ENCODE results near the gene TRPM4.
A peak's percentile ranks its signal among the peaks of the same experiment; 100 is the strongest.

Gene TRPM4

GRCh38 chr19:49155005-49155819 lies 2.4 kb upstream of the TRPM4 start, which contains the start of gene HRC:
HRC (minus strand) TSS chr19:49155396; CDS start chr19:49155237, 159 bp downstream.
- H3K27ac ChIP-seq = no peak within 1 kb of the TSS
- TF ChIP-seq ZFX (IDR thresholded peaks at IDR 0.05; ENCODE audit: borderline replicate concordance) = no peak
- TF ChIP-seq, protein P1, sequence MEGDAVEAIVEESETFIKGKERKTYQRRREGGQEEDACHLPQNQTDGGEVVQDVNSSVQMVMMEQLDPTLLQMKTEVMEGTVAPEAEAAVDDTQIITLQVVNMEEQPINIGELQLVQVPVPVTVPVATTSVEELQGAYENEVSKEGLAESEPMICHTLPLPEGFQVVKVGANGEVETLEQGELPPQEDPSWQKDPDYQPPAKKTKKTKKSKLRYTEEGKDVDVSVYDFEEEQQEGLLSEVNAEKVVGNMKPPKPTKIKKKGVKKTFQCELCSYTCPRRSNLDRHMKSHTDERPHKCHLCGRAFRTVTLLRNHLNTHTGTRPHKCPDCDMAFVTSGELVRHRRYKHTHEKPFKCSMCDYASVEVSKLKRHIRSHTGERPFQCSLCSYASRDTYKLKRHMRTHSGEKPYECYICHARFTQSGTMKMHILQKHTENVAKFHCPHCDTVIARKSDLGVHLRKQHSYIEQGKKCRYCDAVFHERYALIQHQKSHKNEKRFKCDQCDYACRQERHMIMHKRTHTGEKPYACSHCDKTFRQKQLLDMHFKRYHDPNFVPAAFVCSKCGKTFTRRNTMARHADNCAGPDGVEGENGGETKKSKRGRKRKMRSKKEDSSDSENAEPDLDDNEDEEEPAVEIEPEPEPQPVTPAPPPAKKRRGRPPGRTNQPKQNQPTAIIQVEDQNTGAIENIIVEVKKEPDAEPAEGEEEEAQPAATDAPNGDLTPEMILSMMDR (IDR thresholded peaks at IDR 0.05) = no peak

DNA sequence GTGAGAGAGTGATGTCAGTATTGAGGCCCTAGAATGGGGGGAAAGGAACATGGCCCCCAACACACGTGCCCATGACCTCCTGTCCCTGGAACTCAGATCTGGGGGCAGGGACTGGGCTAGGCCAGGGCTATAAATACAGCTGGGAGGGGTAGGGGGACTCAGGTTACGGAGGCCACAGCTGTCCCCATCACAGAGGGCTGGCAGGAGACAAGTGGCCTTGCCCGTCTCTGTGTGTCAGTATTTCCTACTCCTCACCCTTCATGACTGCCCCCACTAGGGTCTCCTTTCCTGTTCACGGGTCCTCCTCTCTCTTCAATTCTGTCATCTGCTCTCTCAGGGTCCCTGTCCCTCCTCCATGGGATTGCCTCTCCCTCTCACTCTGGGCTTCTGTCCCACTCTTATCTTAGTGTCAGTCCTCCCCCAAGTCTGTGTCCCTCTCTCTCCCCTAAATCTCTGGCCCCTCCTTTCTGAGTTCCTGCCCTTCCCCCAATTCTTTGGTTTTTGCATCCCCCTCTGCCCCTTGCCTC lies 1.7 kb upstream of the TRPM4 start:
- TF ChIP-seq, protein P1 (IDR thresholded peaks at IDR 0.05) = no peak
- no peak for TF ChIP-seq ZFX (IDR thresholded peaks at IDR 0.05; ENCODE audit: borderline replicate concordance)
- no peak overlapping the region for H3K27ac ChIP-seq

GRCh38 chr19:49160450-49161189 lies 3.0 kb downstream of the TRPM4 start:
- TF ChIP-seq ZFX (IDR thresholded peaks at IDR 0.05; ENCODE audit: borderline replicate concordance) = no peak
- TF ChIP-seq, protein P1 (IDR thresholded peaks at IDR 0.05) = no peak
- peak overlapping the region; percentile 86; the same call in 1 of the 2 replicates for H3K27ac ChIP-seq

DNA sequence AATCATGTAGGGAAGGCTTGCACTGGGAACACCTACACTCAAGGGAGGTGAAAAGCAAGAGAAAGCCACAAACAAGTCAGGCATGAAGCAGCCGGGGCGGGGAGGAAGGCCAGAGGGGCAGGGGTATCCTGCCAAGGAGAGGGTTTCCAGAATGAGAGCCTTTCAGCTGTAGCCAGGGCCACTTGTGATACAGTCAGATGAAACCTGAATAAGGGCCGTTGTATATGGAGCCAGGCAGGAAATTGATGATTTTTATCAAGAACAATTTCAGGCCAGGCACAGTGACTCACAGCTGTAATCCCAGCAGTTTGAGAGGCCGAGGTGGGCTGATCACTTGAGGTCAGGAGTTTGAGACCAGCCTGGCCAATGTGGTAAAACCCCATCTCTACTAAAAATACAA lies 4.4 kb downstream of the TRPM4 start:
- peak overlapping the region; percentile 92 for H3K27ac ChIP-seq

DNA sequence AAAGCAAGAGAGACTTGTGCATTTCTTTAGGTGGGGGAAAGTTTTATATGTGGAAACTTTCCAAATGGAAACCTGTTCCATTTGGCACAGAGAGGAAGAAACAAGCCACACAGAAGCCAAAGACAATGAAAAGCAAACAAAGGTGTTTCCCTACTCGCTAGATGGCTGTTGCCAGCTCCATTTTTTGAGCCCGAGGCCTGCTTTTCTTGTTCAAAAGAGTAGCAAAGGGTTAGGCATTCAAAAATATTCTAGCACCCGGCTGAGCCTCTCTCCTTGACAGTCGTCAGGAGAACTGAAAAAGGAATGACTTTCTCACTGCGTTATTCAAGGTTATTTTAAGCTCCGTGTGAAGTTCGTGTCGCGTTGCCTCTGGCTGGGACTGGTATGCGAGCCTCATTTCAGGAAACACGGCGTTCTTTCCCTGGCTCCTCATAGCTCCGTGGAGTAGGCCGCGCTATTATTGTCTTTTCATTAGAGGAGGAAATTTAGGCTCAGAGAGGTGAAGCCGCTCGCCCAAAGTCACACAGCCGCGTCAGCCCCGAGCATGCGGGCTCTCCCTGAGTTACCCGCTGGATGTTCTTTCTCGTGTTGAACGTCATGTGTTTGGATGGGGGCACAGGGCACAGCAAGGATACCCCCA lies 7.6 kb downstream of the TRPM4 start:
- TF ChIP-seq, protein P1 (IDR thresholded peaks at IDR 0.05) = no peak
- TF ChIP-seq ZFX (IDR thresholded peaks at IDR 0.05; ENCODE audit: borderline replicate concordance) = no peak
- peak overlapping the region; percentile 92 for H3K27ac ChIP-seq

More for the DNA sequence above, 4.4 kb downstream of the TRPM4 start:
- TF ChIP-seq ZFX (IDR thresholded peaks at IDR 0.05; ENCODE audit: borderline replicate concordance) = no peak

DNA sequence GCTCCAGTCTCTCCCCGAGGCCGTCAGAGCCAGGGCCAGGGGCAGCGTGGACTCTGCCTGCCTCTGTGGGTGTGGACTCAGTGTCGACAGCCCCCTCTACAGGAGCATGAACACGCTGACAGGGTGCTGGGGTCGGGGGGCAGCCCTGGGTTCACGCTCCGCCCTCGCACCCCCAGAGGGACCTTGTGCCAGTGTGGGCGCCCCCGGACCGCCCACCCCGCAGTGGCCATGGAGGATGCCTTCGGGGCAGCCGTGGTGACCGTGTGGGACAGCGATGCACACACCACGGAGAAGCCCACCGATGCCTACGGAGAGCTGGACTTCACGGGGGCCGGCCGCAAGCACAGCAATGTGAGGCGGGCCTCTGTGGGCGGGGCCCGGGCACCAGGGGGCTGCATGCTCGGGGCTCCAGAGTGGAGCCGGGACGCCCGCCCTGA lies 8.3 kb downstream of the TRPM4 start:
- H3K27ac ChIP-seq = peak overlapping the region; percentile 92
- TF ChIP-seq, protein P1 (IDR thresholded peaks at IDR 0.05) = no peak
- no peak for TF ChIP-seq ZFX (IDR thresholded peaks at IDR 0.05; ENCODE audit: borderline replicate concordance)

DNA sequence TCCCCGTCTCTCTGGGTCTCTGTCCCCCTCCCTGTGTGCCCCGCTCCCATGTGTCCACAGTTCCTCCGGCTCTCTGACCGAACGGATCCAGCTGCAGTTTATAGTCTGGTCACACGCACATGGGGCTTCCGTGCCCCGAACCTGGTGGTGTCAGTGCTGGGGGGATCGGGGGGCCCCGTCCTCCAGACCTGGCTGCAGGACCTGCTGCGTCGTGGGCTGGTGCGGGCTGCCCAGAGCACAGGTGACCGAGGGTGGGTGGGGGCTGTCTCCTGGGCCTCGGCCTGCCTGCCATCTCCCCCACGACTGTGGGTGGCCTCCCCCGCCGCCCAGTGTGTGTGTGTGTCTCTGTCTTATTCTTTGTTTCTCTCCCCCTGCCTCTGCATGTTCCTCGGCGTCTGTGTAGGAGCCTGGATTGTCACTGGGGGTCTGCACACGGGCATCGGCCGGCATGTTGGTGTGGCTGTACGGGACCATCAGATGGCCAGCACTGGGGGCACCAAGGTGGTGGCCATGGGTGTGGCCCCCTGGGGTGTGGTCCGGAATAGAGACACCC lies 10.3 kb downstream of the TRPM4 start:
- H3K27ac ChIP-seq = no peak overlapping the region
- TF ChIP-seq ZFX (IDR thresholded peaks at IDR 0.05; ENCODE audit: borderline replicate concordance) = no peak
- TF ChIP-seq, protein P1 (IDR thresholded peaks at IDR 0.05) = no peak

Measured in 22Rv1 (cell line).